ENCODE measurements around the gene AATK.

Gene AATK

GRCh38 chr17:81129289-81129688, 36.7 kb downstream of the AATK start:
- DNase-seq, result peak in 15 of 56 donors; percentile 55 to 81 (median 68)

GRCh38 chr17:81128774-81129173, 37.2 kb downstream of the AATK start:
- peak in 54 of 56 donors; percentile 64 to 98 (median 92) for DNase-seq

- no peak for DNase-seq
These were observed 37.7 kb downstream of the AATK start for GRCh38 chr17:81128338-81128737.

- DNase-seq, result peak in 2 of 56 donors; percentile 45 to 49
These were observed 38.4 kb downstream of the AATK start for GRCh38 chr17:81127526-81128177.

- DNase-seq, result peak in 4 of 56 donors; percentile 42 to 62 (median 54)
These were observed 38.9 kb downstream of the AATK start for GRCh38 chr17:81127133-81127455.

- peak in 45 of 56 donors; percentile 20 to 82 (median 50) for DNase-seq
These were observed 39.5 kb downstream of the AATK start for GRCh38 chr17:81126281-81127132.

GRCh38 chr17:81125573-81126081, 40.4 kb downstream of the AATK start:
- peak in 16 of 56 donors; percentile 22 to 62 (median 44) for DNase-seq

- DNase-seq, result no peak
These were observed 41.6 kb downstream of the AATK start for GRCh38 chr17:81124377-81124776.

GRCh38 chr17:81123052-81124048, 42.7 kb downstream of the AATK start:
- DNase-seq, result peak in 11 of 56 donors; percentile 29 to 66 (median 48)

GRCh38 chr17:81121841-81122733, 43.9 kb downstream of the AATK start:
- DNase-seq, result peak in 2 of 56 donors; percentile 43 to 59

- peak in 6 of 56 donors; percentile 21 to 62 (median 47) for DNase-seq
These were observed 45.1 kb downstream of the AATK start for GRCh38 chr17:81120695-81121621.

GRCh38 chr17:81120149-81120484, 45.9 kb downstream of the AATK start:
- DNase-seq, result peak in 1 of 56 donors; percentile 65

- DNase-seq, result peak in 55 of 56 donors; percentile 21 to 99 (median 91)
These were observed 46.5 kb downstream of the AATK start for GRCh38 chr17:81119223-81120148.

GRCh38 chr17:81118308-81119221, 47.5 kb downstream of the AATK start:
- DNase-seq, result peak in 3 of 56 donors; percentile 24 to 48 (median 36)

GRCh38 chr17:81117672-81118198, 48.3 kb downstream of the AATK start:
- peak in 2 of 56 donors; percentile 29 to 49 for DNase-seq

- DNase-seq, result no peak
These were observed 49.3 kb downstream of the AATK start for GRCh38 chr17:81116704-81117103.

Measured in nucleus accumbens (tissue), 56 donors.